Liver (tissue), 9 donors: ENCODE data around the gene FAAH. TPM values are rescaled to one million over a fixed set of nuclear protein-coding genes. Genes with fewer than 3 reads are reported as not detected.
A peak's percentile ranks its signal among the peaks of the same experiment; 100 is the strongest.

ENCODE experiments used
- DNase-seq: peaks from one replicate; pipeline ENCODE4 v3.0.0-alpha.2; 2017; ENCODE audit warnings: low spot score
- H3K27ac ChIP-seq, 2 donors: one replicate each; pipeline ENCODE4 v1.7.0; 2013; ENCODE audit warnings: inconsistent platforms in 2 of 2, low read length in 2 of 2, control low read depth in 1 of 2, low read depth in 1 of 2, mild to moderate bottlenecking in 1 of 2
- H3K27me3 ChIP-seq, 4 donors: one replicate each; pipeline versions ENCODE4 v1.6.1 to v1.7.0; 2013; ENCODE audit warnings: low read length in 3 of 4, inconsistent platforms in 1 of 4, mild to moderate bottlenecking in 1 of 4, moderate library complexity in 1 of 4; ENCODE audit not compliant: control insufficient read depth in 4 of 4, insufficient read depth in 4 of 4
- H3K36me3 ChIP-seq, 4 donors: one replicate each; pipeline versions ENCODE4 v1.6.1 to v1.7.0; 2013; ENCODE audit warnings: low read length in 3 of 4, mild to moderate bottlenecking in 3 of 4, low read depth in 1 of 4, moderate library complexity in 1 of 4; ENCODE audit not compliant: control insufficient read depth in 4 of 4, insufficient read depth in 3 of 4
- H3K4me1 ChIP-seq, 4 donors: one replicate each; pipeline versions ENCODE4 v1.6.1 to v1.7.0; 2013; ENCODE audit warnings: low read length in 3 of 4, mild to moderate bottlenecking in 3 of 4, moderate library complexity in 1 of 4; ENCODE audit not compliant: control insufficient read depth in 4 of 4, insufficient read depth in 4 of 4
- H3K4me3 ChIP-seq, 3 donors: one replicate each; pipeline versions ENCODE4 v1.6.1 to v1.7.0; 2013; ENCODE audit warnings: low read length in 3 of 3, control low read depth in 1 of 3, low read depth in 1 of 3, mild to moderate bottlenecking in 1 of 3
- H3K9ac ChIP-seq, 2 donors: one replicate each; pipeline ENCODE4 v1.7.0; 2013; ENCODE audit warnings: low read length in 2 of 2, mild to moderate bottlenecking in 2 of 2, moderate library complexity in 2 of 2, control low read depth in 1 of 2, low read depth in 1 of 2
- H3K9me3 ChIP-seq, 4 donors: one replicate each; pipeline versions ENCODE4 v1.6.1 to v1.7.0; 2013; ENCODE audit warnings: low read length in 3 of 4; ENCODE audit not compliant: control insufficient read depth in 4 of 4
- EGR1 ChIP-seq, 2 donors: IDR thresholded peaks; 2 replicates each; pipeline ENCODE4 v1.6.1; 2016 to 2018; ENCODE audit warnings: antibody characterized with exemption in 2 of 2, low read depth in 2 of 2
- FOXA1 ChIP-seq: IDR thresholded peaks from 2 replicates; pipeline ENCODE4 v1.6.1; 2016; ENCODE audit warnings: antibody characterized with exemption
- GABPA ChIP-seq, 2 donors: IDR thresholded peaks in 1 of 2; conservative IDR thresholded peaks in 1 of 2; 2 replicates each; pipeline ENCODE4 v1.6.1; 2016; ENCODE audit warnings: antibody characterized with exemption in 2 of 2, mild to moderate bottlenecking in 1 of 2, moderate library complexity in 1 of 2
- HNF4A ChIP-seq, 2 donors: conservative IDR thresholded peaks; 2 replicates each; pipeline ENCODE4 v1.6.1; 2016; ENCODE audit warnings: antibody characterized with exemption in 2 of 2, mild to moderate bottlenecking in 2 of 2
- RAD21 ChIP-seq, 2 donors: IDR thresholded peaks; 2 replicates each; pipeline ENCODE4 v1.6.1; 2016; ENCODE audit warnings: antibody characterized with exemption in 2 of 2, mild to moderate bottlenecking in 2 of 2
- RXRA ChIP-seq, 2 donors: IDR thresholded peaks; 2 replicates each; pipeline ENCODE4 v1.6.1; 2017 to 2018; ENCODE audit warnings: antibody characterized with exemption in 2 of 2, mild to moderate bottlenecking in 1 of 2
- SP1 ChIP-seq: IDR thresholded peaks from 2 replicates; pipeline ENCODE4 v1.6.1; 2018; ENCODE audit warnings: antibody characterized with exemption, mild to moderate bottlenecking
- TAF1 ChIP-seq: conservative IDR thresholded peaks from 2 replicates; pipeline ENCODE4 v1.6.1; 2016; ENCODE audit warnings: antibody characterized with exemption, mild to moderate bottlenecking
- YY1 ChIP-seq: IDR thresholded peaks from 2 replicates; pipeline ENCODE4 v1.6.1; 2016; ENCODE audit warnings: antibody characterized with exemption, mild to moderate bottlenecking
- WGBS: extraction: QIAGEN DNeasy Blood & Tissue Kit; methylation state at CpG from one replicate; pipeline ENCODE4 v1.1.7; 2013; 5-methylcytosine and 5-hydroxymethylcytosine counted together
- polyA plus RNA-seq, 2 donors: library from polyadenylated mRNA; stranded (reverse) in 1 of 2; unstranded in 1 of 2; fragments of 200-250 nt in 1 of 2; fragments of >200 nt in 1 of 2; fragmentation: Nextera tagmentation in 1 of 2; extraction: Ambion mirVana in 1 of 2; gene quantifications; one replicate each; pipeline versions ENCODE4 v1.2.1 to v1.2.3, GENCODE V29; 2013 to 2015
- total RNA-seq, 2 donors: library from RNA; depleted of rRNA; stranded (reverse); fragments of >200 nt; gene quantifications; one replicate each; pipeline ENCODE4 v1.2.3, GENCODE V29; 2014
- TF ChIP-seq, protein P1 (sequence below): IDR thresholded peaks from 2 replicates; pipeline ENCODE4 v1.6.1; 2016; ENCODE audit warnings: antibody characterized with exemption, mild to moderate bottlenecking
- TF ChIP-seq, protein P2 (sequence below): IDR thresholded peaks from 2 replicates; pipeline ENCODE4 v1.6.1; 2016; ENCODE audit warnings: antibody characterized with exemption
- TF ChIP-seq, protein P3 (sequence below): IDR thresholded peaks from 2 replicates; pipeline ENCODE4 v1.6.1; 2016; ENCODE audit warnings: antibody characterized with exemption
- TF ChIP-seq, protein P4 (sequence below): IDR thresholded peaks from 2 replicates; pipeline ENCODE4 v1.6.1; 2016; ENCODE audit warnings: antibody characterized with exemption
- donor health status: healthy.
- donor health status: healthy.
- donor health status: healthy.
- donor health status: healthy.
- donor health status: healthy.

Gene FAAH
- total and polyA plus RNA-seq, 4 donors, result 4.3 to 41.5 (median 22.1) TPM

DNA sequence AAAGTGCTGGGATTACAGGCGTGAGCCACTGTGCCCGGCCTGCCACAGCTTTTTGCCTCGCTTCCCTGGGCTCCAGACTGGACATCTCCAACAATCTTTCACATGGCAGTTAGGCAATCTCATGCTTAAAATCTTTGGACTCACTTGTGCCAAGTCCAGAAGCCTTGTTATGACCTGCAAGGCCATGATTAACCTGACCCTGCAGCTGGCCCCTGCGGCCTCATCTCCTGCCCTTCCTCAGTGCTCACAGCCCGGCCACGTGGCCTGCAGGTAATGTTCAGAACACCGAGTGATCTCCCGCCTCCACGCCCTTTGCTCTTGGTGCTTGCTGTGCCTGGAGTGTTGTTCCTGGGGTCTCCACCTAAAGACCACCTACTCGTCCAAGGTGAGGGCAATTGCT, 24.9 kb downstream of the FAAH start:
- H3K4me3 ChIP-seq, result no peak overlapping the region
- peaks cover 0 to 2% (median under 1%) of the 10 kb centered on the region in 4 donors for H3K36me3 ChIP-seq
- H3K4me1 ChIP-seq, result peaks cover 0 to 4% (median 0%) of the 10 kb centered on the region in 4 donors
- H3K27ac ChIP-seq, result no peak overlapping the region
- H3K9me3 ChIP-seq, result no peaks in the 10 kb centered on the region
- WGBS, result 65% methylated on average over 10 of the region's 10 CpGs
- no peak for DNase-seq
- H3K9ac ChIP-seq, result no peak overlapping the region
- H3K27me3 ChIP-seq, result peaks cover 0 to 5% (median 0%) of the 10 kb centered on the region in 4 donors
- TF ChIP-seq YY1 (no peak), HNF4A (conservative IDR thresholded peaks at IDR 0.05) (peak; percentile 27 to 35)

DNA sequence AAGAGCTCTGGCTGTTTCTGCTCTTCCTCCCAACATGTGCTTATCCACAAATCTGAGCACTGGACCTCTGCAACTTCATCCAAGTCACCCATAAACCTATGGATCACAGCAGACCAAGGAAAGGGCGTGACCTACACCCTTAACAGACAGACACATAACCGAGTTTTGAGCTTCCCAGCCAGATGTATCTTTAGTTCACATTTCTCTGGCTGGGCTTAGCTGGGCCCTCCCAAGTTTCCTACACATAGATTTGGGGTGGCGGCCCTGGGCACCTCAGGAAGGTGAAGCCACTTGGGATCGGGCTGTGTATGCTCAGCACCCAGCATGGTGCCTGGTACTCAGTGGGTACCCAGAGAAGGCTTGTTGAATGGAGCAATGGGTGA, 26.4 kb downstream of the FAAH start:
- Histone ChIP-seq H3K27ac (no peak overlapping the region), H3K36me3 (no peaks in the 10 kb centered on the region), H3K27me3 (peaks cover 0 to 5% (median 0%) of the 10 kb centered on the region in 4 donors), H3K4me3 (no peak overlapping the region), H3K4me1 (peaks cover 0 to 4% (median 0%) of the 10 kb centered on the region in 4 donors), H3K9ac (no peak overlapping the region), H3K9me3 (no peaks in the 10 kb centered on the region)
- TF ChIP-seq GABPA (IDR thresholded peaks at IDR 0.05 in 1 of 2, conservative IDR thresholded peaks at IDR 0.05 in 1 of 2), result no peak
- TF ChIP-seq, protein P1, sequence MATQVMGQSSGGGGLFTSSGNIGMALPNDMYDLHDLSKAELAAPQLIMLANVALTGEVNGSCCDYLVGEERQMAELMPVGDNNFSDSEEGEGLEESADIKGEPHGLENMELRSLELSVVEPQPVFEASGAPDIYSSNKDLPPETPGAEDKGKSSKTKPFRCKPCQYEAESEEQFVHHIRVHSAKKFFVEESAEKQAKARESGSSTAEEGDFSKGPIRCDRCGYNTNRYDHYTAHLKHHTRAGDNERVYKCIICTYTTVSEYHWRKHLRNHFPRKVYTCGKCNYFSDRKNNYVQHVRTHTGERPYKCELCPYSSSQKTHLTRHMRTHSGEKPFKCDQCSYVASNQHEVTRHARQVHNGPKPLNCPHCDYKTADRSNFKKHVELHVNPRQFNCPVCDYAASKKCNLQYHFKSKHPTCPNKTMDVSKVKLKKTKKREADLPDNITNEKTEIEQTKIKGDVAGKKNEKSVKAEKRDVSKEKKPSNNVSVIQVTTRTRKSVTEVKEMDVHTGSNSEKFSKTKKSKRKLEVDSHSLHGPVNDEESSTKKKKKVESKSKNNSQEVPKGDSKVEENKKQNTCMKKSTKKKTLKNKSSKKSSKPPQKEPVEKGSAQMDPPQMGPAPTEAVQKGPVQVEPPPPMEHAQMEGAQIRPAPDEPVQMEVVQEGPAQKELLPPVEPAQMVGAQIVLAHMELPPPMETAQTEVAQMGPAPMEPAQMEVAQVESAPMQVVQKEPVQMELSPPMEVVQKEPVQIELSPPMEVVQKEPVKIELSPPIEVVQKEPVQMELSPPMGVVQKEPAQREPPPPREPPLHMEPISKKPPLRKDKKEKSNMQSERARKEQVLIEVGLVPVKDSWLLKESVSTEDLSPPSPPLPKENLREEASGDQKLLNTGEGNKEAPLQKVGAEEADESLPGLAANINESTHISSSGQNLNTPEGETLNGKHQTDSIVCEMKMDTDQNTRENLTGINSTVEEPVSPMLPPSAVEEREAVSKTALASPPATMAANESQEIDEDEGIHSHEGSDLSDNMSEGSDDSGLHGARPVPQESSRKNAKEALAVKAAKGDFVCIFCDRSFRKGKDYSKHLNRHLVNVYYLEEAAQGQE, result no peak
- no peak for TF ChIP-seq TAF1
- no peak for TF ChIP-seq SP1
- TF ChIP-seq FOXA1, result no peak
- TF ChIP-seq, protein P2, sequence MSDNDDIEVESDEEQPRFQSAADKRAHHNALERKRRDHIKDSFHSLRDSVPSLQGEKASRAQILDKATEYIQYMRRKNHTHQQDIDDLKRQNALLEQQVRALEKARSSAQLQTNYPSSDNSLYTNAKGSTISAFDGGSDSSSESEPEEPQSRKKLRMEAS, result no peak
- no peak for TF ChIP-seq RXRA (IDR thresholded peaks at IDR 0.05)
- no peak for TF ChIP-seq YY1
- TF ChIP-seq, protein P3, sequence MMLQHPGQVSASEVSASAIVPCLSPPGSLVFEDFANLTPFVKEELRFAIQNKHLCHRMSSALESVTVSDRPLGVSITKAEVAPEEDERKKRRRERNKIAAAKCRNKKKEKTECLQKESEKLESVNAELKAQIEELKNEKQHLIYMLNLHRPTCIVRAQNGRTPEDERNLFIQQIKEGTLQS, result no peak
- TF ChIP-seq, protein P4, sequence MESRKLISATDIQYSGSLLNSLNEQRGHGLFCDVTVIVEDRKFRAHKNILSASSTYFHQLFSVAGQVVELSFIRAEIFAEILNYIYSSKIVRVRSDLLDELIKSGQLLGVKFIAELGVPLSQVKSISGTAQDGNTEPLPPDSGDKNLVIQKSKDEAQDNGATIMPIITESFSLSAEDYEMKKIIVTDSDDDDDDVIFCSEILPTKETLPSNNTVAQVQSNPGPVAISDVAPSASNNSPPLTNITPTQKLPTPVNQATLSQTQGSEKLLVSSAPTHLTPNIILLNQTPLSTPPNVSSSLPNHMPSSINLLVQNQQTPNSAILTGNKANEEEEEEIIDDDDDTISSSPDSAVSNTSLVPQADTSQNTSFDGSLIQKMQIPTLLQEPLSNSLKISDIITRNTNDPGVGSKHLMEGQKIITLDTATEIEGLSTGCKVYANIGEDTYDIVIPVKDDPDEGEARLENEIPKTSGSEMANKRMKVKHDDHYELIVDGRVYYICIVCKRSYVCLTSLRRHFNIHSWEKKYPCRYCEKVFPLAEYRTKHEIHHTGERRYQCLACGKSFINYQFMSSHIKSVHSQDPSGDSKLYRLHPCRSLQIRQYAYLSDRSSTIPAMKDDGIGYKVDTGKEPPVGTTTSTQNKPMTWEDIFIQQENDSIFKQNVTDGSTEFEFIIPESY, result no peak
- 86% methylated on average over 4 of the region's 4 CpGs for WGBS
- DNase-seq, result no peak

DNA sequence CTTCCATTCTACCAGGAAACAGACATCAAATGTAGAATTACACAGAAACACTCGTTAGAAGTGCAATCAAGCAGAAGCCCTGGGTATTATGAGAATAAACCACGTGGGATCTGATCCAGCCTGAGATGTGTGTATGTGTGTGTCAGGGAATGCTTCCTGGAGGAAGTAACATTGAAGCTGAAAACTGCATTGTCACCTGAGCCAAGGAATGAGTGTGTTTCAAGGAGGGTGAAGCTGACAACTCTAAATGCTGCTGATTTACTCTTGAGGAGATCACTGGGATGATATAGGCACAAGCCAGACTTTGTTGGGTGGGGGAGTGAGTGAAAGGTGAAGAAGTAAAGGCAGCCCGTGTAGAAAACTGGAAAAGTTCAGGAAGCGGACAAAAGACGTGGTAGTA, 27.6 kb downstream of the FAAH start:
- Histone ChIP-seq H3K9me3 (no peaks in the 10 kb centered on the region), H3K27me3 (peaks cover 0 to 5% (median 0%) of the 10 kb centered on the region in 4 donors), H3K36me3 (no peaks in the 10 kb centered on the region), H3K4me3 (no peak overlapping the region), H3K27ac (no peak overlapping the region), H3K4me1 (peaks cover 0 to 4% (median 0%) of the 10 kb centered on the region in 4 donors), H3K9ac (no peak overlapping the region)
- TF ChIP-seq RAD21 (IDR thresholded peaks at IDR 0.05), result no peak
- TF ChIP-seq, protein P2, result no peak
- TF ChIP-seq EGR1 (IDR thresholded peaks at IDR 0.05; ENCODE audit: low read depth in 2 of 2), result no peak
- TF ChIP-seq GABPA (IDR thresholded peaks at IDR 0.05 in 1 of 2, conservative IDR thresholded peaks at IDR 0.05 in 1 of 2), result no peak
- 64% methylated on average over 5 of the region's 5 CpGs for WGBS
- no peak for DNase-seq
